Psoas muscle (tissue), 8 donors: ENCODE measurements around the gene YPEL3. TPM values are rescaled to one million over a fixed set of nuclear protein-coding genes. Genes with fewer than 3 reads are reported as not detected.
"Not testable (repeated sequence)": the region's sequence is repeated elsewhere in the genome, so short reads cannot be mapped to it uniquely, and the experiment has no call there.

Experiments
- ATAC-seq, 4 donors: fragments of 200-7000 bp; cut with Tn5 transposase; one replicate each; pipeline ENCODE4 v1.9.1; 2020; ENCODE audit warnings: moderate library complexity in 3 of 4, mild to moderate bottlenecking in 2 of 4
- DNase-seq, 2 donors: peaks; one replicate each; pipeline ENCODE4 v3.0.0-alpha.2; 2020
- H3K27ac ChIP-seq: fragments of 200-600 bp; one replicate; pipeline ENCODE4 v1.8.0; 2022
- H3K27me3 ChIP-seq, 3 donors: fragments of 200-600 bp in 1 of 3; one replicate each; pipeline versions ENCODE4 v1.6.1 to v1.8.0; 2013 to 2022; ENCODE audit warnings: low read length in 2 of 3, mild to moderate bottlenecking in 2 of 3, moderate library complexity in 1 of 3; ENCODE audit not compliant: insufficient read depth in 3 of 3
- H3K36me3 ChIP-seq, 2 donors: fragments of 200-600 bp in 1 of 2; one replicate each; pipeline versions ENCODE4 v1.6.1 to v1.8.0; 2013 to 2022; ENCODE audit warnings: low read depth in 1 of 2, mild to moderate bottlenecking in 1 of 2, moderate library complexity in 1 of 2; ENCODE audit not compliant: insufficient read depth in 1 of 2
- H3K4me1 ChIP-seq: fragments of 200-600 bp; one replicate; pipeline ENCODE4 v1.8.0; 2022
- H3K4me3 ChIP-seq: fragments of 200-600 bp; one replicate; pipeline ENCODE4 v1.8.0; 2022; ENCODE audit warnings: mild to moderate bottlenecking
- H3K9me3 ChIP-seq: fragments of 200-600 bp; one replicate; pipeline ENCODE4 v1.8.0; 2022
- CTCF ChIP-seq: fragments of 200-600 bp; IDR thresholded peaks from one replicate; pipeline ENCODE4 v1.8.0; 2022; ENCODE audit warnings: antibody characterized with exemption
- WGBS, 3 donors: extraction: QIAGEN DNeasy Blood & Tissue Kit; methylation state at CpG; one replicate each; pipeline versions ENCODE4 v1.1.6 to v1.1.7; 2013; 5-methylcytosine and 5-hydroxymethylcytosine counted together
- intact Hi-C, 2 donors: fragments of 100-400 bp; cut with DNase I; formaldehyde crosslinking; loops; one replicate each; pipeline versions ENCODE4 v1.11.0 to v1.14.2; 2022
- polyA plus RNA-seq, 3 donors: library from polyadenylated mRNA; stranded (reverse); fragments of 200-250 nt; gene quantifications; one replicate each; pipeline ENCODE4 v1.2.3, GENCODE V29; 2013
- total RNA-seq, 4 donors: library from RNA; stranded (reverse); fragmentation: NEBNext Ultra II Directional in 2 of 4; extraction: Animal tissue kit (Norgen Biotek cat#: 25700) in 2 of 4; gene quantifications; one replicate each; pipeline versions ENCODE4 v1.2.1 to v1.2.4, GENCODE V29; 2021 to 2023
- donor health status: healthy with polysubstance abuse.
- donor health status: DM: no; HTN: no; CAD: no; lungs with moderate emphysema.
- donor health status: Bipolar disorder and iron deficiency.
- donor health status: healthy.
- donor health status: DM: yes; HTN: yes; CAD: no.
- donor health status: DM: no; HTN: no; CAD: no.
- donor health status: DM: no; HTN: no; CAD: no.
- donor health status: DM: yes; HTN: yes; CAD: no.

Gene YPEL3
- total and polyA plus RNA-seq, 7 donors = 24.8 to 156 (median 72.8) TPM

GRCh38 chr16:30137897-30138296, 41.9 kb upstream of the YPEL3 start:
- Histone ChIP-seq H3K4me1 (no peaks in the 10 kb centered on the region), H3K27ac (no peak overlapping the region), H3K36me3 (no peaks in the 10 kb centered on the region), H3K4me3 (no peak overlapping the region), H3K9me3 (no peaks in the 10 kb centered on the region), H3K27me3 (no peaks in the 10 kb centered on the region)
- no peak for TF ChIP-seq CTCF
- ATAC-seq = no peak
- intact Hi-C loops = no loop called here
- WGBS, 3 donors = 50 to 52% (median 52%) methylated on average over 8 of the region's 8 CpGs
- DNase-seq = no peak

DNA sequence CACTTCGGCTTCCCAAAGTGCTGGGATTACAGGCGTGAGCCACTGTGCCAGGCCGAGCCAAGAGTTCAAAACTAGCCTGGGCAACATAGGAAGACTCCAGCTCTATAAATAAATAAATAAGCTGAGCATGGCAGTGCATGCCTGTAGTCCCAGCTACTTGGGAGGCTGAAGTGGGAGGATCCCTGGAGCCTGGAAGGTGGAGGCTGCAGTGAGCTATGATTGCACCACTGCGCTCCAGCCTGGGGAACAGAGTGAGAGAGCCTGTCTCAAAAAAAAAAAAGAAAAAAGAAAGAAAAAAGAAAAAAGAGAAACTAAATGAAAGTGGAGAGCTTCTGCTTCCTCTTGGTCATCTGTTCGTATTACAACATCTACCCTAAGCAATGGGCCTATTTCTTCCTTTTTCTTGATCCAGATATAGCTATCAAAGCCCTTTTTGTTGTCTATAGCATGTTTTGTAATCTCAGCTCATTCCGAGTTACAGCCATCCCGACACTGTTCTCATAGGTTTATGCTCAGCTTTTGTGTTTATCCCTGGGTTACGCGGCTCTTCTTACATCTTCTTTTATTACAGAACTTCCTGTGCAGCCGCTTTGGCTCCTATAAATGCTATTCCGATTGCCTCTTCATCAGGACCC, 41.1 kb upstream of the YPEL3 start:
- no peaks in the 10 kb centered on the region for H3K36me3 ChIP-seq
- no peaks in the 10 kb centered on the region for H3K4me1 ChIP-seq
- no peak for ATAC-seq
- no peaks in the 10 kb centered on the region for H3K9me3 ChIP-seq
- no peak overlapping the region for H3K4me3 ChIP-seq
- intact Hi-C loops = no loop called here
- no peaks in the 10 kb centered on the region for H3K27me3 ChIP-seq
- no peak for DNase-seq
- TF ChIP-seq CTCF = no peak
- H3K27ac ChIP-seq = no peak overlapping the region
- 67 to 69% (median 69%) methylated on average over 11 of the region's 11 CpGs for WGBS, 3 donors

DNA sequence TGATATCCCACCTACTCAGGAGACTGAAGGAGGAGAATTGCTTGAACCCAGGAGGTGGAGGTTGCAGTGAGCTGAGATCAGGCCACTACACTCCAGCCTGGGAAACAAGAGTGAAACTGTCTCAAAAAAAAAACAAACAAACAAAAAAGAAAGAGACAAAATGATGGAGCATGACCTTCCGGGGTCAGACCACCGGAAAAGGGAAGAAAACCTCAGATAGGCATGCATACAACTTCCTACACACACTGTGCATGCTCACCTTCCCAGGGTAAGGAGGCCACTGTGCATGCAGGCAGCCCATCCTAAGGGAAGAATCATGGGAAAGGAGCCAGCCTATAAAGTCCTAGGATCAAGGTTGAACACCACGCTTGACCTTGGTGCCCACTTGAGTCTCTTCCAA, 36.6 kb upstream of the YPEL3 start:
- 64 to 73% (median 72%) methylated on average over 3 of the region's 3 CpGs for WGBS, 3 donors
- no peak for TF ChIP-seq CTCF
- intact Hi-C loops = no loop called here

GRCh38 chr16:30131869-30132475, 36.0 kb upstream of the YPEL3 start:
- H3K27ac ChIP-seq = no peak overlapping the region
- H3K9me3 ChIP-seq = no peaks in the 10 kb centered on the region
- ATAC-seq = no peak
- intact Hi-C loops = no loop called here
- no peaks in the 10 kb centered on the region for H3K27me3 ChIP-seq
- no peak for DNase-seq
- 45 to 51% (median 45%) methylated on average over 4 of the region's 4 CpGs for WGBS, 3 donors
- TF ChIP-seq CTCF = no peak
- no peaks in the 10 kb centered on the region for H3K36me3 ChIP-seq
- no peak overlapping the region for H3K4me3 ChIP-seq
- no peaks in the 10 kb centered on the region for H3K4me1 ChIP-seq

More for the DNA sequence above, 36.6 kb upstream of the YPEL3 start:
- no peaks in the 10 kb centered on the region for H3K9me3 ChIP-seq
- H3K4me1 ChIP-seq = no peaks in the 10 kb centered on the region
- H3K27me3 ChIP-seq = no peaks in the 10 kb centered on the region
- H3K27ac ChIP-seq = no peak overlapping the region
- DNase-seq = no peak
- H3K36me3 ChIP-seq = no peaks in the 10 kb centered on the region
- no peak for ATAC-seq
- H3K4me3 ChIP-seq = no peak overlapping the region

DNA sequence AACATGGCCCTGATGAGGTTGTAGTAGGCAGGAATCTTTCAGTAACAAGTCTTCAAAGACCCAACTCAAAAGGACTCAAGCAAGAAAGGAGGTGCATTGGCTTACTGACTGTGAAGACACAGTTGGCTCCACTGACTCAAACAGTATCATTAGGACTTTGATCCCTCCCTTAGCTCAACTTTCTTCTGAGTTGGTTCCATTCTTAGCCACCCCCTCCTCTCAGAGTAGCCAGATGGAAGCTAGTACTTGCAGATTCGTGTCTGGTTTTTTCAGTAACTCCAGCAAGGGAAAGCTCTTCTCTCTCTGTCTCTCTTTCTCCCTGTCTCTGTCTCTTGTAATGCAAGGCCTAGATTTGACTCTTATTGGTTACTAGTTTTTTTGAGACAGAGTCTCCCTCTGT, 32.0 kb upstream of the YPEL3 start:
- intact Hi-C loops = loop anchor here in 1 of 2 donors (10.0 kb wide), 1 partner anchor 63 kb away; the partner anchor contains the start of gene ALDOA
- 84 to 89% (median 88%) methylated on average over 1 of the region's 1 CpG for WGBS, 3 donors
- Histone ChIP-seq H3K36me3 (no peaks in the 10 kb centered on the region), H3K27me3 (no peaks in the 10 kb centered on the region), H3K4me3 (no peak overlapping the region), H3K9me3 (no peaks in the 10 kb centered on the region), H3K27ac (no peak overlapping the region), H3K4me1 (peaks cover 9% of the 10 kb centered on the region)
- TF ChIP-seq CTCF = no peak
- DNase-seq (no peak), ATAC-seq (no peak)

DNA sequence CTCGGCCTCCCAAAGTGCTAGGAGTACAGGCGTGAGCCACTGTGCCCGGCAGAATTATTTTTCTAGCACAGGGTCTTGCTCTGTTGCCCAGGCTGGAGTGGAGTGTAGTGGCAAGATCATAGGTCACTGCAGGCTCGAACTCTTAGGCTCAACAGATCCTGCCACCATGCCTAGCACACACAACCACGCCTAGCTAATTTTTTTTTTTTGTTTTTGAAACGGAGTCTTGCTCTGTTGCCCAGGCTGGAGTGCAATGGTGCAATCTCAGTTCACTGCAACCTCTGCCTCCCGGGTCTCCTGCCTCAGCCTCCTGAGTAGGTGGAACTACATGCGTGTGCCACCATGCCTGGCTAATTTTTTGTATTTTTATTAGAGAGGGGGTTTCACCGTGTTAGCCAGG, 29.7 kb upstream of the YPEL3 start:
- H3K4me3 ChIP-seq, ATAC-seq, H3K27ac ChIP-seq, H3K9me3 ChIP-seq, H3K27me3 ChIP-seq, H3K36me3 ChIP-seq, DNase-seq: not testable (repeated sequence)
- intact Hi-C loops = loop anchor here in 1 of 2 donors (10.0 kb wide), 1 partner anchor 61 kb away; the partner anchor contains the start of gene ALDOA
- 90 to 94% (median 94%) methylated on average over 9 of the region's 9 CpGs for WGBS, 3 donors
- H3K4me1 ChIP-seq = peaks cover 19% of the 10 kb centered on the region
